ENCODE results near the gene RACK1. TPM values are rescaled to one million over a fixed set of nuclear protein-coding genes. Genes with fewer than 3 reads are reported as not detected.

RACK1 gene
- total and polyA plus RNA-seq, 2 of the 8 experiments (the other 6 are each of a cell fraction or from before 2014, with no cell fraction given): 2,589 to 7,971 TPM

GRCh38 chr5:181221105-181221791 lies 22.5 kb downstream of the RACK1 start:
- H3K36me3 ChIP-seq (ENCODE audit: control insufficient read depth in 2 of 4, insufficient read depth in 4 of 4, low read length in 3 of 4): peaks cover 0 to 3% (median 0%) of the 10 kb centered on the region in 4 experiments; a peak in 1 of 8 replicates
- no peak overlapping the region for H2BK5ac ChIP-seq (ENCODE audit: low read depth, low read length)
- H3K23me2 ChIP-seq (ENCODE audit: low read depth, low read length): peaks cover 26% of the 10 kb centered on the region
- peak overlapping the region; percentile 29; the same call in 1 of the 2 replicates for H2AFZ ChIP-seq (ENCODE audit: low read length)
- no peaks in the 10 kb centered on the region for H3K9me3 ChIP-seq (ENCODE audit: insufficient read depth in 2 of 2, low read depth in 1 of 2, low read length in 1 of 2)
- peaks cover 0 to 18% of the 10 kb centered on the region in 2 experiments; a peak in 2 of 4 replicates for H3K79me2 ChIP-seq (ENCODE audit: control insufficient read depth in 1 of 2, insufficient read depth in 2 of 2, low read length in 2 of 2)
- H4K8ac ChIP-seq (ENCODE audit: extremely low read depth, insufficient read depth, low read length): no peak overlapping the region
- H3K4me1 ChIP-seq (replicated peaks in 1 of 4; ENCODE audit: control insufficient read depth in 3 of 4, insufficient read depth in 4 of 4, low read length in 3 of 4): peaks cover 0 to 10% (median 4%) of the 10 kb centered on the region in 4 experiments; a peak in 4 of 7 replicates
- FAIRE-seq: no peak
- no peak overlapping the region for H2BK120ac ChIP-seq (replicated peaks; ENCODE audit: low read depth, low read length)
- no peak overlapping the region for H2AK5ac ChIP-seq (ENCODE audit: low read depth, low read length)
- H3K4me2 ChIP-seq (ENCODE audit: insufficient read depth in 1 of 2, low read depth in 2 of 2, low read length in 2 of 2): peak overlapping the region; percentile 86 to 96
- no peak overlapping the region for H3K27ac ChIP-seq (ENCODE audit: low read depth, low read length)
- no peak overlapping the region for H4K5ac ChIP-seq (ENCODE audit: insufficient read length, low read depth, low read length)
- H2BK12ac ChIP-seq (ENCODE audit: low read depth, low read length): no peak overlapping the region; the same call in 1 of the 2 replicates
- no peak overlapping the region for H3K4ac ChIP-seq (replicated peaks; ENCODE audit: insufficient read length, low read depth, low read length)
- ChIA-PET POLR2A (ENCODE audit: partially characterized antibody) (interaction anchor here (1.1 to 32.8 kb wide), 7 partner anchors 14 to 60 kb away, joined by 4 to 1334 read pairs (median 7); partner anchors contain the start of genes RACK1 and TRIM52), CTCF (ENCODE audit: partially characterized antibody) (interaction anchor here (1.4 to 1.7 kb wide), 4 partner anchors 14 to 51 kb away, joined by 3 to 7 read pairs (median 3); no protein-coding TSS in a partner anchor)
- H3K9ac ChIP-seq (replicated peaks in 1 of 4; ENCODE audit: extremely low read depth in 1 of 4, low read depth in 3 of 4, low read length in 3 of 4): no peak overlapping the region; a peak in 2 of 7 replicates
- peak overlapping the region; percentile 83 to 98 (median 95); a peak in 7 of 8 replicates for H3K4me3 ChIP-seq (ENCODE audit: extremely low read depth in 1 of 4, insufficient read depth in 2 of 4, low read depth in 3 of 4, low read length in 4 of 4)
- no peak overlapping the region for H4K91ac ChIP-seq (replicated peaks; ENCODE audit: insufficient read length, low read length)
- peaks cover 0 to 4% of the 10 kb centered on the region in 2 experiments for H4K20me1 ChIP-seq (replicated peaks in 1 of 2; ENCODE audit: control insufficient read depth in 1 of 2, insufficient read depth in 2 of 2, low read length in 2 of 2)
- no peak overlapping the region for H3K23ac ChIP-seq (ENCODE audit: insufficient read length)
- no peak overlapping the region for H3K14ac ChIP-seq (ENCODE audit: insufficient read length)
- H3K27me3 ChIP-seq (replicated peaks in 1 of 4; ENCODE audit: control insufficient read depth in 3 of 4, extremely low read depth in 1 of 4, insufficient read depth in 3 of 4, low read length in 3 of 4): peaks cover 0 to 3% (median 1%) of the 10 kb centered on the region in 4 experiments; a peak in 2 of 7 replicates
- WGBS, 2 experiments (ENCODE audit: extremely low coverage in 1 of 2, insufficient coverage in 1 of 2, insufficient read length in 1 of 2, insufficient replicate concordance in 2 of 2, low coverage in 1 of 2, low lambda C conversion rate in 2 of 2, missing lambda C conversion rate in 1 of 2): 63% methylated on average over 25 of the region's 27 CpGs; no CpG with 5 or more reads in 1 of the 2 experiments
- H3K56ac ChIP-seq (replicated peaks; ENCODE audit: insufficient read length, low read depth, low read length): no peak overlapping the region
- no peak overlapping the region for H2BK20ac ChIP-seq (ENCODE audit: low read length)
- H2BK15ac ChIP-seq (ENCODE audit: low read length): no peak overlapping the region
- H3K79me1 ChIP-seq (ENCODE audit: low read depth, low read length): 0 out of 2 replicates have a peak, but pooled peaks cover 7% of the 10 kb centered on the region
- H3K18ac ChIP-seq (ENCODE audit: extremely low read depth, low read length): no peak overlapping the region
- DNase-seq (ENCODE audit: low read depth in 1 of 2, low spot score in 2 of 2): no peak
- TF ChIP-seq CEBPB (IDR thresholded peaks at IDR 0.05; ENCODE audit: low read depth, low read length) (no peak), CHD2 (IDR thresholded peaks at IDR 0.05; ENCODE audit: low read length) (no peak), RXRA (IDR thresholded peaks at IDR 0.05; ENCODE audit: insufficient read depth, low read depth, low read length) (no peak), CTBP2 (IDR thresholded peaks at IDR 0.05; ENCODE audit: borderline replicate concordance, insufficient read depth, insufficient read length, low read length) (no peak), RBBP5 (IDR thresholded peaks at IDR 0.05; ENCODE audit: borderline replicate concordance, low read depth, low read length) (no peak), ASH2L (IDR thresholded peaks at IDR 0.05; ENCODE audit: low read length) (no peak), CBX8 (IDR thresholded peaks at IDR 0.05; ENCODE audit: borderline replicate concordance, low read depth, low read length) (no peak), SP1 (IDR thresholded peaks at IDR 0.05; ENCODE audit: low read depth, low read length) (no peak), CTCF (IDR thresholded peaks at IDR 0.05; ENCODE audit: control extremely low read depth in 1 of 3, insufficient read depth in 1 of 3, low read depth in 1 of 3, low read length in 3 of 3) (no peak)
